Erythroblast (primary cell): ENCODE data around the gene BBS9.

Source experiments
- GATA1 ChIP-seq: IDR thresholded peaks from 2 replicates; pipeline ENCODE4 v1.6.1; 2011; ENCODE audit warnings: low read depth, mild to moderate bottlenecking, control low read depth, low read length, moderate library complexity
- POLR2A ChIP-seq: IDR thresholded peaks from 2 replicates; pipeline ENCODE4 v1.6.1; 2011; ENCODE audit warnings: mild to moderate bottlenecking, low read length

- no peak for TF ChIP-seq POLR2A
- TF ChIP-seq GATA1 = no peak
These were observed 281.7 kb downstream of the BBS9 start for GRCh38 chr7:33411020-33411419.
